ENCODE data around the gene CSRNP3. TPM values are rescaled to one million over a fixed set of nuclear protein-coding genes. Genes with fewer than 3 reads are reported as not detected.

The CSRNP3 gene
- total RNA-seq, 6 donors from 2014 or later, result 0.46 to 4.1 (median 1.5) TPM

GRCh38 chr2:165436559-165436958 lies 32.9 kb upstream of the CSRNP3 start:
- H3K27me3 ChIP-seq, result no peaks in the 10 kb centered on the region
- WGBS, 2 donors, result 87 to 88% methylated on average over 3 of the region's 3 CpGs
- no peaks in the 10 kb centered on the region for H3K36me3 ChIP-seq
- no peak overlapping the region for H3K4me3 ChIP-seq
- TF ChIP-seq POLR2AphosphoS5 (IDR thresholded peaks at IDR 0.05) (no peak), CTCF (IDR thresholded peaks at IDR 0.05) (no peak), POLR2A (IDR thresholded peaks at IDR 0.05) (no peak), EP300 (IDR thresholded peaks at IDR 0.05) (no peak)
- no peaks in the 10 kb centered on the region for H3K9me3 ChIP-seq
- DNase-seq, result no peak
- no peak for ATAC-seq (ENCODE audit: low FRiP score in 2 of 2)
- no peak overlapping the region for H3K27ac ChIP-seq
- H3K4me1 ChIP-seq, result no peaks in the 10 kb centered on the region

- 25 to 33% methylated on average over 1 of the region's 1 CpG for WGBS, 2 donors
- DNase-seq, result no peak
- Histone ChIP-seq H3K36me3 (no peaks in the 10 kb centered on the region), H3K27me3 (no peaks in the 10 kb centered on the region), H3K9me3 (no peaks in the 10 kb centered on the region), H3K4me1 (no peaks in the 10 kb centered on the region), H3K4me3 (no peak overlapping the region), H3K27ac (no peak overlapping the region)
- TF ChIP-seq CTCF (IDR thresholded peaks at IDR 0.05), result no peak
- no peak for TF ChIP-seq EP300 (IDR thresholded peaks at IDR 0.05)
- TF ChIP-seq POLR2A (IDR thresholded peaks at IDR 0.05), result no peak
- TF ChIP-seq POLR2AphosphoS5 (IDR thresholded peaks at IDR 0.05), result no peak
- ATAC-seq (ENCODE audit: low FRiP score in 2 of 2), result no peak
Observed at GRCh38 chr2:165440367-165440766, 29.1 kb upstream of the CSRNP3 start.

- no peaks in the 10 kb centered on the region for H3K9me3 ChIP-seq
- DNase-seq, result no peak
- no peak overlapping the region for H3K4me3 ChIP-seq
- no peak for ATAC-seq (ENCODE audit: low FRiP score in 2 of 2)
- H3K27me3 ChIP-seq, result no peaks in the 10 kb centered on the region
- no peaks in the 10 kb centered on the region for H3K36me3 ChIP-seq
- no peak overlapping the region for H3K27ac ChIP-seq
- TF ChIP-seq EP300 (IDR thresholded peaks at IDR 0.05) (no peak), POLR2AphosphoS5 (IDR thresholded peaks at IDR 0.05) (no peak), POLR2A (IDR thresholded peaks at IDR 0.05) (no peak), CTCF (IDR thresholded peaks at IDR 0.05) (no peak)
- H3K4me1 ChIP-seq, result no peaks in the 10 kb centered on the region
- 69 to 74% methylated on average over 1 of the region's 1 CpG for WGBS, 2 donors
Observed at GRCh38 chr2:165443511-165443910, 26.0 kb upstream of the CSRNP3 start.

GRCh38 chr2:165448406-165448805 lies 21.1 kb upstream of the CSRNP3 start:
- WGBS, 2 donors, result 75 to 79% methylated on average over 3 of the region's 3 CpGs
- no peaks in the 10 kb centered on the region for H3K36me3 ChIP-seq
- ATAC-seq (ENCODE audit: low FRiP score in 2 of 2) (no peak), DNase-seq (no peak)
- H3K27ac ChIP-seq, result no peak overlapping the region
- TF ChIP-seq POLR2AphosphoS5 (IDR thresholded peaks at IDR 0.05), result no peak
- TF ChIP-seq EP300 (IDR thresholded peaks at IDR 0.05), result no peak
- no peak for TF ChIP-seq CTCF (IDR thresholded peaks at IDR 0.05)
- TF ChIP-seq POLR2A (IDR thresholded peaks at IDR 0.05), result no peak
- H3K9me3 ChIP-seq, result no peaks in the 10 kb centered on the region
- no peaks in the 10 kb centered on the region for H3K4me1 ChIP-seq
- no peaks in the 10 kb centered on the region for H3K27me3 ChIP-seq
- H3K4me3 ChIP-seq, result no peak overlapping the region

- no peaks in the 10 kb centered on the region for H3K27me3 ChIP-seq
- no peaks in the 10 kb centered on the region for H3K9me3 ChIP-seq
- WGBS, 2 donors, result 19 to 20% methylated on average over 1 of the region's 1 CpG
- DNase-seq, result no peak
- no peak overlapping the region for H3K4me3 ChIP-seq
- H3K36me3 ChIP-seq, result no peaks in the 10 kb centered on the region
- H3K4me1 ChIP-seq, result no peaks in the 10 kb centered on the region
- no peak for TF ChIP-seq CTCF (IDR thresholded peaks at IDR 0.05)
- TF ChIP-seq POLR2A (IDR thresholded peaks at IDR 0.05), result no peak
- TF ChIP-seq POLR2AphosphoS5 (IDR thresholded peaks at IDR 0.05), result no peak
- TF ChIP-seq EP300 (IDR thresholded peaks at IDR 0.05), result no peak
- no peak for ATAC-seq (ENCODE audit: low FRiP score in 2 of 2)
- H3K27ac ChIP-seq, result no peak overlapping the region
Observed at GRCh38 chr2:165450156-165450555, 19.3 kb upstream of the CSRNP3 start.

All from upper lobe of left lung (tissue), 6 donors.